Testis (tissue), 3 donors: ENCODE results near the gene CEP95. TPM values are rescaled to one million over a fixed set of nuclear protein-coding genes. Genes with fewer than 3 reads are reported as not detected.

Experiments used
- DNase-seq: peaks from one replicate; pipeline ENCODE4 v3.0.0-alpha.2; 2019
- H3K27ac ChIP-seq, 2 donors: fragments of 200-600 bp; sonication (generic); one replicate each; pipeline ENCODE4 v1.5.1; 2019
- H3K27me3 ChIP-seq: fragments of 200-600 bp; sonication (generic); one replicate; pipeline ENCODE4 v1.5.1; 2019
- H3K36me3 ChIP-seq: fragments of 200-600 bp; sonication (generic); one replicate; pipeline ENCODE4 v1.5.1; 2017; ENCODE audit warnings: low read depth; ENCODE audit errors: missing control alignments
- H3K4me1 ChIP-seq: fragments of 200-600 bp; sonication (generic); one replicate; pipeline ENCODE4 v1.5.1; 2019
- H3K4me3 ChIP-seq, 2 donors: fragments of 200-600 bp; sonication (generic); one replicate each; pipeline ENCODE4 v1.5.1; 2017 to 2019
- H3K9me3 ChIP-seq: fragments of 200-600 bp; sonication (generic); one replicate; pipeline ENCODE4 v1.5.1; 2017
- CTCF ChIP-seq, 3 experiments: fragments of 450-650 bp in 2 of 3; fragments of 200-600 bp in 1 of 3; sonication (generic) in 1 of 3; IDR thresholded peaks; one replicate each; pipeline ENCODE4 v1.5.1; 2016 to 2019; ENCODE audit warnings: antibody characterized with exemption in 3 of 3, mild to moderate bottlenecking in 2 of 3, moderate library complexity in 1 of 3
- POLR2A ChIP-seq: fragments of 450-650 bp; IDR thresholded peaks from one replicate; pipeline ENCODE4 v1.6.1; 2017; ENCODE audit warnings: antibody characterized with exemption, mild to moderate bottlenecking, moderate library complexity
- WGBS, 2 donors: methylation state at CpG; one replicate each; pipeline ENCODE4 v1.1.5; 2018; 5-methylcytosine and 5-hydroxymethylcytosine counted together
- intact Hi-C: fragments of 100-400 bp; cut with DNase I; formaldehyde crosslinking; loops from one replicate; pipeline ENCODE4 v1.15.1; 2023; ENCODE audit warnings: low total_unique reads
- polyA plus RNA-seq: library from polyadenylated mRNA; stranded (reverse); fragments of 350-450 nt; fragmentation: Illumina TruSeq; extraction: RNeasy Lipid Tissue Mini Kit (QIAGEN cat#74804); gene quantifications from one replicate; pipeline ENCODE4 v1.2.3, GENCODE V29; 2014; ENCODE audit warnings: low read depth, low replicate concordance; ENCODE audit not compliant: insufficient read depth
- total RNA-seq, 2 donors: library from RNA; depleted of rRNA; stranded (reverse); fragments of >200 nt; gene quantifications; one replicate each; pipeline ENCODE4 v1.2.3, GENCODE V29; 2016

CEP95 gene
- total and polyA plus RNA-seq, 3 donors from 2014 or later, result 54.1 to 93.5 (median 73.6) TPM

GRCh38 chr17:64546716-64547115 is 39.9 kb downstream of the CEP95 start:
- H3K27ac ChIP-seq, result no peak overlapping the region
- no peaks in the 10 kb centered on the region for H3K27me3 ChIP-seq
- H3K36me3 ChIP-seq, result peaks cover 3% of the 10 kb centered on the region
- 76 to 92% methylated on average over 7 of the region's 7 CpGs for WGBS, 2 donors
- H3K4me1 ChIP-seq, result no peaks in the 10 kb centered on the region
- DNase-seq, result no peak
- H3K9me3 ChIP-seq, result no peaks in the 10 kb centered on the region
- intact Hi-C loops, result no loop called here
- no peak for TF ChIP-seq CTCF (IDR thresholded peaks at IDR 0.05)
- TF ChIP-seq POLR2A, result no peak
- no peak overlapping the region for H3K4me3 ChIP-seq

- H3K4me3 ChIP-seq, result no peak overlapping the region
- TF ChIP-seq POLR2A (no peak), CTCF (IDR thresholded peaks at IDR 0.05) (no peak)
- no peaks in the 10 kb centered on the region for H3K9me3 ChIP-seq
- no peak for DNase-seq
- no peak overlapping the region for H3K27ac ChIP-seq
- no peaks in the 10 kb centered on the region for H3K27me3 ChIP-seq
- H3K36me3 ChIP-seq, result peaks cover 3% of the 10 kb centered on the region
- WGBS, 2 donors, result 69 to 77% methylated on average over 10 of the region's 10 CpGs
- intact Hi-C loops, result no loop called here
- no peaks in the 10 kb centered on the region for H3K4me1 ChIP-seq
Measured at GRCh38 chr17:64547319-64547718, 40.5 kb downstream of the CEP95 start.

- DNase-seq, result no peak
- intact Hi-C loops, result no loop called here
- Histone ChIP-seq H3K36me3 (no peaks in the 10 kb centered on the region), H3K9me3 (no peaks in the 10 kb centered on the region), H3K27me3 (no peaks in the 10 kb centered on the region), H3K4me1 (peaks cover 5% of the 10 kb centered on the region), H3K4me3 (no peak overlapping the region), H3K27ac (no peak overlapping the region)
- 93 to 95% methylated on average over 5 of the region's 5 CpGs for WGBS, 2 donors
- TF ChIP-seq POLR2A (no peak), CTCF (IDR thresholded peaks at IDR 0.05) (no peak)
Measured at GRCh38 chr17:64551461-64551860, 44.7 kb downstream of the CEP95 start.

GRCh38 chr17:64554028-64554637 is 47.4 kb downstream of the CEP95 start:
- H3K4me1 ChIP-seq, result peaks cover 5% of the 10 kb centered on the region
- no peak overlapping the region for H3K27ac ChIP-seq
- TF ChIP-seq POLR2A, result no peak
- no peak for TF ChIP-seq CTCF (IDR thresholded peaks at IDR 0.05)
- H3K36me3 ChIP-seq, result no peaks in the 10 kb centered on the region
- DNase-seq, result no peak
- intact Hi-C loops, result no loop called here
- H3K27me3 ChIP-seq, result no peaks in the 10 kb centered on the region
- H3K4me3 ChIP-seq, result no peak overlapping the region
- H3K9me3 ChIP-seq, result no peaks in the 10 kb centered on the region

- Histone ChIP-seq H3K27me3 (no peaks in the 10 kb centered on the region), H3K36me3 (no peaks in the 10 kb centered on the region), H3K27ac (no peak overlapping the region), H3K4me3 (no peak overlapping the region), H3K4me1 (peaks cover 5% of the 10 kb centered on the region), H3K9me3 (no peaks in the 10 kb centered on the region)
- TF ChIP-seq CTCF (IDR thresholded peaks at IDR 0.05), result no peak
- TF ChIP-seq POLR2A, result no peak
- no peak for DNase-seq
- intact Hi-C loops, result no loop called here
- WGBS, 2 donors, result 45 to 62% methylated on average over 4 of the region's 4 CpGs
Measured at GRCh38 chr17:64555281-64555680, 48.5 kb downstream of the CEP95 start.
